HG02870 (cell line): ENCODE results near the gene IFNGR1.
"Not testable (repeated sequence)": the region's sequence is repeated elsewhere in the genome, so short reads cannot be mapped to it uniquely, and the experiment has no call there.

Experiments used
- ATAC-seq: cut with Tn5 transposase; IDR thresholded peaks from one replicate; pipeline ENCODE4 v1.9.1; 2021; ENCODE audit warnings: mild to moderate bottlenecking, moderate library complexity; ENCODE audit not compliant: unreplicated experiment

IFNGR1 gene

DNA sequence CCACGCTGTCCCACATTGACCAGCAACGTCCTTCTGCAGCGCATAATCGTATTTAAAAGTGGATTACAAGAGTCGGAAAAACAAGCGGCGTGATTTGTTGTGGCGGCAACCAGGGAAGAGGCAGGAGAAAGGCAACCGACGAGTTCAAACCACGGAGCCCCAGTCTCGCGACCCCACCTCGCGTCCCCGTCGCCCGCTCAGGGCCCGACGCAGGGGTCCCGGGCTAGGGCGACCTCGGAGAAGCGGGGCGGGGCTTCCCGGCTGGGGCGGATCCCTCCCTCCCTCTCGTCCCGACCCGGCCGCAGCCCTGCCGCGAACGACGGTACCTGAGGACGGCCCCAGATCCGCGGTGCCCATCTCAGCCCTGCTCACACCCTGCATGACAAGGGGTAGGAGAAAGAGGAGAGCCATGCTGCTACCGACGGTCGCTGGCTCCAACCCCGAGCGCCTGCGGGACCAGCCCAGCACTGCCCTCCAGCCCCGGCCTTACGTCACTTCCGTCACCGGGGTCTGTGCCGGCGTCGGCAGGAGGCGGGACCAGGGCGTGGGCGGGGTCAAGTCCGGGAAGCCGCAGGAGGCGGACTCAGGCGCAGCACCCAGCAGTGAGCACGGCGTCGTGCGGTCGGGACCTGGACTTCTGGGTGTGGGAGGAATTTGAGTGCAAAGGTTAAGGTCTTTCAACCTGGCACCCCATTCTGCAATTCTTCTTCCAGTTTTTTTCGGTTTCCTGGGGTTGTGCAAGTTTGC is at the start of gene IFNGR1:
TSS of gene IFNGR1 (minus strand) at position 469 of the 747 bp plus-strand sequence. CDS start at position 411, 58 bp downstream.
- peak; percentile 78 for ATAC-seq

- ATAC-seq: no peak
Measured at GRCh38 chr6:137268911-137269310, 49.7 kb upstream of the IFNGR1 start.

DNA sequence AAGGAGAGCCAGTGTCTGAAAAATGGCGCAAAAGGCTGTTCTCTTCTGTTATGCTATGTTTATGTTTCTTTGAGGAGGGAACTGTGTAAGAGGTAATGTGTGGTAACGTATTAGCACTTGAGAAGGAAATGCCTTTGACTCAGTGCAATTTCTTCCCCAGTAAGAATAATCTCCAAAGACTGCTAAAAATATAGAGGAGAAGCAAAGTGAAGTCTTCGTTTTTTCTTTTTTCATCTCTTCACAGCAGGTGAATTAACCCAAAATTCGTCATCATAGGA is 47.1 kb upstream of the IFNGR1 start:
- ATAC-seq: no peak

- no peak for ATAC-seq
Measured at GRCh38 chr6:137265561-137266308, 46.5 kb upstream of the IFNGR1 start.

DNA sequence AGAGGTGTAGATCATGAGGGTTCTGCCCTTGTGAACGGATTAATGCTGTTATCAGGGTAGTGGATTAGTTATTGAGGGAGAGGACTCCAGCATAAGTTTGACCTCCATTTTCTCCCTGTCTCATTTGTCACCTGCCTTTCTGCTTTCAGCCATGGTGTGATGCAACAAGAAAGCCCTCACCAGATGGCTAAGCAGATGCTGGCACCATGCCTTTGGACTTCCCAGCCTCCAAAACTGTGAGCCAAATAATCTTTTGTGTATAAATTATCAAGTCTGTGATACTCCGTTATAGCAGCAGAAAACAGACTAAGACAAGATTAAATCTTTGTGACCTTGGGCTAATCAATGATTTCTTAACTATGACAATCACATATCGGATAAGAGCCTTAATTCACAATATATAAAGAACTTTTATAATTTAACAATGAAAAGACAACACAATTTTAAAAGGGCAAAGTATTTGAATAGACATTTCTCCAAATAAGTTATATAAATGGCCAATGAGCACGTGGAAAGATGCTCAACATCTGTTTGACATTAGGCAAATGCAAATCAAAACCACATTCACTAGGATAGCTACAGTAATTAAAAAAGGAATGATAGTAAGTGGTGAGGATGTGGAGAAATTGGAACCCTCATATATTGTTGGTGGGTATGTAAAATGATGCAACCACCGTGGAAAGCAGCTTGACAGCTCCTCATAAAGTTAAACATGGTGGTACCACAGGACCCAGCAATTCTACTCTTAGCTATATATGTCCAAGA is 45.3 kb upstream of the IFNGR1 start:
- ATAC-seq: no peak

DNA sequence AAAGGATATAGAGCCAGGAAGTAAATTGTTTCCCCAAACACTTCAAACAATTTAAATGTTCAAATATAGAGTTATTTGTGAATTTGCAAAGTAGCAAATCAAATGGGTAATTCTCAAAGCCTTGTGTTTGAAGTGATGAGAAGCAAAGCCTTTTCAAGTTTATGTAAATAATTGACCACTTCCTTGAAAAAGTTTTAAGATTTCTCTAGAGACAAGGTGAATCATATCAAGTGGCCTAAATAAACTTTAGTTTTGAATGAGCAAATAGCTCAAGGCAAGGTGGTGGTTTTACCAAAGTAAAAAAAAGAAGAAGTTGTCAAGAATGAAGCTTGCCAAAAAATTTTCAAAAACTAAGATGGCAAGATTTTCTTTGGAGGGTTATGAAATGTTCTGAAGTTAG is 42.6 kb upstream of the IFNGR1 start:
- ATAC-seq: peak; percentile 64

GRCh38 chr6:137261361-137261760 is 42.2 kb upstream of the IFNGR1 start:
- no peak for ATAC-seq

- ATAC-seq: no peak
Measured at GRCh38 chr6:137260217-137260616, 41.0 kb upstream of the IFNGR1 start.

GRCh38 chr6:137259349-137259748 is 40.2 kb upstream of the IFNGR1 start:
- no peak for ATAC-seq

GRCh38 chr6:137258170-137258569 is 39.0 kb upstream of the IFNGR1 start:
- no peak for ATAC-seq

DNA sequence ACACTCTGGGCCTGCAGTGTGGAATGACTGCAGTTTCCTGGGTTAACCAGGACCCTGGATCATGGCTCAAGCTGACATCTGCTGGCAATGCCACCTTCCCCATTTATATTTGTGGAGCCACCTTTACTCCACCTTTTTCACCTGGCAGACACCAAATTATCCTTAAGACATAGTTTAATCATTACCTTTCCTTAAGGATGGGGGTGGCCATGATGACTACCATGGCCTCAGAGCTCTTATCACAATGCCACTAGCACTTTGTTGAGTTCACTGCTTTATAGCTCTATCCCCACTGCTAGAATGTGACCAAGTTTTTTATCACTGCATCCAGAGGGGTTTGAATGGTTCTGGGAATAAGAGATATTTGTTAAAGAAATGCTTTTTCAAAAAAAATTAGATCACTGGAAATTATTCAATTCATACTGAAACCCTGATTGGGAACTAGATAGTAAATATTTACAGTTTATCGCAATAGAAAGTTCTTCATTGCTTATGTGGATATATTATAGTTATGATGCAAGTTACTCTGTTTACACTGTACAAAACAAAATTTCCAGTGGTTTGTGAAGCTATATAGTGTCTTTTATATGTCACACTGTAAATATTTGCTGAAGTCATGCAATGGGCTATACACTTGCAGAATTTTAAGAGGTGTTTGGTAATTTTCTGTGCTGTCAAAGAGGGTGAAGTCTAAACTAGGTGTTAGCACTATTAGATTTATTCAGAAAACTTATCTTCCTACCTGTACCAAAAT is 37.3 kb upstream of the IFNGR1 start:
- ATAC-seq: no peak

- ATAC-seq: no peak
Measured at GRCh38 chr6:137254966-137255365, 35.8 kb upstream of the IFNGR1 start.

DNA sequence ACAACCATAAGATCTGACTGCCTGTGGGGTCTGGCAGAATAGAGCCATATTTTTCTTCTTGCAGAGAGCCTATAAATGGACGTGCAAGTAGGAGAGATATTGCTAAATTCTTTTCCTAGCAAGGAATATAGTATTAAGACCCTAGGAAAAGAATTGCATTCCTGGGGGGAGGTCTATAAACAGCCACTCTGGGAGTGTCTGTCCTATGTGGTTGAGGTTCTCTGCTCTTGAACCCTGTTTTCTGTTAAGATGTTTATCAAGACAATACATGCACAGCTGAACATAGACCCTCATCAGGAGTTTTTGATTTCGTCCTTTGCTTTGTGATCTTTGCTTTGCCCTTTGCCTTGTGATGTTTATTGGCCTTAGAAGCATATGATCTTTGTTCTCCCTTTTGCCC is 35.2 kb upstream of the IFNGR1 start:
- ATAC-seq: not testable (repeated sequence)

GRCh38 chr6:137248702-137249101 is 29.5 kb upstream of the IFNGR1 start:
- ATAC-seq: no peak

DNA sequence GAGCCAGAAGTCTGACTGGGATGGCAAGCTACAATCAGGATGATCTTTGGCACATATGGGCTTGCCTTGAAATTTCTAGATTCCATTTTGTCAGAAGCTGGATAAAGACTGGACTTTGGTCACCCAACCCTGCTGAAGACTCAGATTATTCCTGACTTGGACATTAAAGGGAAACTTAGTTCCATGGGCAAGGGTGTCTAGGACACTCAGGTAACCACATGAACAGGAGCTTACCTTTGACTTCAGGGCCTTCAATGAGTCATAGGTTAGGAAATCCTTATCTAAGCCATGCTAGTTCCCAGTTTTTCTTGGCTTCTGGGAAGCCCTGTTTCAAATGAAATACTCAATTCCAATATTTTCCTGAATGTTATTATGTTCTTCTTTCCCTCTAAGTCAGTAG is 28.5 kb upstream of the IFNGR1 start:
- ATAC-seq: no peak

DNA sequence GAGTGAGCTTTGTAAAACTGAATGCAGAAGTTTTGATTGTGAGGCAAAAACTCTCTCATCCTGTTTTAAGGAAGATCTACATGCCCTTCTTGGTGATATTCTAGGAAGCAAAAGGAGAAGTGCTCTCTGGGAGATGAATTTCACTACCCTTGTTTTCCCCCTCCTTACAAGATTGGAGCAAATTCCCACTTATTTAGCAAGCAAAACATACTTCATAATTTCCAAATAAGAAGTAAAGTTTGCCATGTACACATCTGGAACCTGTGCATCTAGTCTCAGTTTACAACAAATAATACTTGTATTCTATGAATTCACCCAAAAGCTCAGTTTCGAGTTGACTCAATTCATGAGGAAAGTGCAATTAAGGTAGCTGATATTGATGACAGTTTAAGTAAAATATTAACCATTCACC is 27.6 kb upstream of the IFNGR1 start:
- no peak for ATAC-seq

GRCh38 chr6:137246164-137246563 is 27.0 kb upstream of the IFNGR1 start:
- no peak for ATAC-seq

- ATAC-seq: no peak
Measured at GRCh38 chr6:137241481-137242038, 22.4 kb upstream of the IFNGR1 start.

- ATAC-seq: no peak
Measured at GRCh38 chr6:137240168-137240567, 21.0 kb upstream of the IFNGR1 start.

DNA sequence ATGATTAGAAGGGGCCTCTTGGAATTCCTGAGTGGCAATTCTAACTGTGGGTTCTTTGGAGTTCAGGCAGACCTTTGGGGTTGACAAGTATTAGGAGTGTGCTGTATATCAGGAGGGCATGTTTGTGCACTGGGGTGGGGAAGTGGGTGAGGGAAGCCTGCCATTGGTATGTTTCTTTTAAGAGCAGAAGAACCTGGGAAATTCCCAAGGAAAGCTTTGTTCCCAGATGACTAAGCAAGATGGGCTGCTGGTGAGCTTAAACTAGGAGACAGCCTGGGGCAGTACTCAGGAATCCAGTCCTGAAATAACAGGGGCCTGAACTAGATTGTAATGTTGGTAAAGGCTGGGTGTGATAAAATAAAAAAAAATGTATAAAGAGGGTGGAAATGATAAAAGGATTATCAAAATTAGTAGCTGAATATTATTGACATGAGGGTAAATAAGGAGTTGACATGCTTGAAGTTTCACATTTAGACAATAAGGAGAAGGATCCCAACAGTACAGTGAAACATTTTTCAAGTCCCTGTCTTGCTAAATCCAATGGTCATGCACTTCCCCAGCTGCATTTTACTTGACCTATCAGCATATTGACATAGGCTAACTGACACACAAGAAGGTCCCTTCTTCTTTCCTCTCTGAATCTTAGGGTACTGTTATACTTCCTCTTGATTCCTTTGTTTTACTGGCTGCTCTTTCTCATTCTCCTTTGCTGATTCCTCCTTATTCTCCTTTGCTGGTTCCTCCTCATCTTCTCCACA is 18.4 kb upstream of the IFNGR1 start:
- ATAC-seq: no peak
